Midbrain (tissue), 1 donor: ENCODE measurements around the gene AP2S1.
"Not testable (repeated sequence)": the region's sequence is repeated elsewhere in the genome, so short reads cannot be mapped to it uniquely, and the experiment has no call there.

Source experiments
- DNase-seq: peaks from one replicate; lab custom pipeline; 2025; lab: John Stamatoyannopoulos, UW

Gene AP2S1

DNA sequence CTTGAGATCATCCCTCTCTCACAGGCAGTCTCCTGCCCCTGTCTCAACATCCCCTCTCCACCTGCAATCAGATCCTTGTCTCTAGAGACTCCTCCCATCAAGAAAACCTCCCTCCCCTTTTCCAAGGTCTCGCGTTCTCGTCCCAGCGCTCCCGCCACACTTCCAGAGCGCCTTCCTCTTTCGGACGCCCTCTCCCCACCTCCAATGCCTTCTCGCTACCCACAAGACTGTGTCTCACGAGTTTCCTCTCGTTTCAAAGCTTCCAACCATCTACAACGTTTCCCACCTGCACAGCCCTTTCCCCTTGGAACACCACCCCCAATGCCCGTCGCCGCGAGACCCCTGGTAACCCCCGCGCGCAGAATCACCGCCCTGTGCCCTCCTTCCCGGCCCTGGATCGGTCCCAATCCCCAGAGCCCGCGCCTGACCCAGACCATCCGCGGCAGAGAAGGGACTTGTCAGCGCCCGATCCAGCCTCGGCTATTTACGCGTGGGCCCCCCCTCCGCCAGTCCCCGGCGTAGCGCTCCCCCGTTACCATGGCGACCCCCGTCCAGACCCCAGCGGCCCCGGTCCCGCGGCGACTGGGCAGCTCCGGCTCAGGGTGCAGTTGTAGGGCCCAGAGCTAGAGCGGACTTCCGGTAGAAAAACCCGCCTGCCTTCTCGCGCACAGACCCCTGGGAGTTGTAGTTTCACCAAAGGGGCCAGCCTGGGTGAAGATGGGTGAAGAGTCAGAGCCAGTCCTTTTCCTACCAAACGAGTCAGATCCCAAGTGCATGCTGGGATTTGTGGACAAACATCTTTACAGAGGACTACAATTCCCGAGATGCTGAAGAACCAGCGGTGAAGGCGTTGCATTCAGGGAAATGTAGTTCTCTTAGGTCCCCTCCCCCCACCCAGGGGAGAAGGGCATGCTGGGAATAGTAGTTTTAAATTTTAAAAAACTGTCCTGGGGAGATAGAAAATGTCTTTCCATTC is at the start of gene AP2S1:
Gene AP2S1 (minus strand): TSS at position 619 of the 976 bp plus-strand sequence. CDS start 80 bp downstream, at position 539.
- peak; percentile 99 for DNase-seq

DNA sequence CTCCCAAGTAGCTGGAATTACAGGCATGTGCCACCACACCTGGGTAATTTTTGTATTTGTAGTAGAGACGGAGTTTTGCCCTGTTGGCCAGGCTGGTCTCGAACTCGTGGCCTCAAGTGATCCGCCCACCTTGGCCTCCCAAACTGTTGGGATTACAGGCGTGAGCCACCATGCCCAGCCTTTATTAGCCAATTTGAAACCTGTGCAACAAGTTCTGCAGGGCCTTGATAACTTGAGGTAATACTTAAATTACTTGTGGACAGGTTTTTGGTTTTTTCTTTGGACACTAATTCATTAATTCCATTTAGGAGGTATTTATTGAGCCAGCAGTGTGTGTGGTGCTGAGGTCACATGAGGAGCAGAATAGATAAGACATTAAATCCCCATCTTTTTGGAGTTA is 49.7 kb upstream of the AP2S1 start:
- no peak for DNase-seq

DNA sequence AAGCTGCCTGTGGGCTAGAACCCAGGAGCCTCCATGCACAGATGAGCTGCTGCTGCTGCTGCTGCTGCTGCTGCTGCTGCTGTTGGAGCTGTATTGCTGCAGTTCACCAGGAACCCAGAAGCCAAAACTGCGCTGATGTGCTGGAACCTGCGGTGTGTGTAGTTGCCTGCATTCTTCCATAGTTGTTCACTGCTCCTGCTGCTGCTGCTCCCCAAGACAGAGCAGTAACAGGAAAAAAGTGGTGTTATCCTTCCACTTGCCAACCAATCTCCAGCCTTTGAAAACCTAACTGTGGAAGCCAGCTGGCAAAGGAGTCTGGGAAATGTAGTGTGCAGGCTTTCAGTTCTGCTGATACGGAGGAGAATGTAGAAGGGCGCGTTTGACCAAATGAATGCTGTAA is 48.1 kb upstream of the AP2S1 start:
- peak; percentile 63 for DNase-seq

DNA sequence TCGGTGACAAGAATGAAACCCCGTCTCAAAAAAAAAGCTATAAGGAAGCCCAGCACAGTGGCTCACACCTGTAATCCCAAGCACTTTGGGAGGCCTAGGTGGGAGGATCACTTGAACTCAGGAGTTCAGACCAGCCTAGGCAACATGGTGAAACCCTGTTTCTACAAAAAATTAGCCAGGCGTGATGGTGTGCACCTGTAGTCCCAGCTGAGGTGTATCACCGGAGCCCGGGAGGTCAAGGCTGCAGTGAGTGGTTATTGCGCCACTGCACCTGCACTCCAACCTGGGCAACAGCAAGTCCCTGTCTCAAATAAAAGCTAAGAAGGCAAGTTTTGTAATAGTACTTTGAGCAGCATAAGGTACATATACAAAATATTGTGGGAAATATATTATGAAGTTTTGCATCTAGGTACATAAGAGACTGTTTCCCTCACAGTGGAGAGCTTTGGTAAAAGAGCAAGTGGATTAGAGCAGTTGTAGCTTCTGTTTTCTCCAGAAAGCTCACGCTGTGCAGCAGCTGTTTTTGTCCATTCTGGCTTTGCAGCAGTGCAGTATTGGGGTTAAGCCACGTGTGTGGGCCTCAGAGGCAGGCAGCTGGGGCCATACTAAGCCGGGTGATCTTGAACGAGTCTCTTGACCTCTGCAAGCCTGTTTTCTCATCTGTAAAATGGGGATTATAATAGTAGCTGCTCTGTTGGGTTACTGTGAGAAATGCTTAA is 45.6 kb upstream of the AP2S1 start:
- no peak for DNase-seq

DNA sequence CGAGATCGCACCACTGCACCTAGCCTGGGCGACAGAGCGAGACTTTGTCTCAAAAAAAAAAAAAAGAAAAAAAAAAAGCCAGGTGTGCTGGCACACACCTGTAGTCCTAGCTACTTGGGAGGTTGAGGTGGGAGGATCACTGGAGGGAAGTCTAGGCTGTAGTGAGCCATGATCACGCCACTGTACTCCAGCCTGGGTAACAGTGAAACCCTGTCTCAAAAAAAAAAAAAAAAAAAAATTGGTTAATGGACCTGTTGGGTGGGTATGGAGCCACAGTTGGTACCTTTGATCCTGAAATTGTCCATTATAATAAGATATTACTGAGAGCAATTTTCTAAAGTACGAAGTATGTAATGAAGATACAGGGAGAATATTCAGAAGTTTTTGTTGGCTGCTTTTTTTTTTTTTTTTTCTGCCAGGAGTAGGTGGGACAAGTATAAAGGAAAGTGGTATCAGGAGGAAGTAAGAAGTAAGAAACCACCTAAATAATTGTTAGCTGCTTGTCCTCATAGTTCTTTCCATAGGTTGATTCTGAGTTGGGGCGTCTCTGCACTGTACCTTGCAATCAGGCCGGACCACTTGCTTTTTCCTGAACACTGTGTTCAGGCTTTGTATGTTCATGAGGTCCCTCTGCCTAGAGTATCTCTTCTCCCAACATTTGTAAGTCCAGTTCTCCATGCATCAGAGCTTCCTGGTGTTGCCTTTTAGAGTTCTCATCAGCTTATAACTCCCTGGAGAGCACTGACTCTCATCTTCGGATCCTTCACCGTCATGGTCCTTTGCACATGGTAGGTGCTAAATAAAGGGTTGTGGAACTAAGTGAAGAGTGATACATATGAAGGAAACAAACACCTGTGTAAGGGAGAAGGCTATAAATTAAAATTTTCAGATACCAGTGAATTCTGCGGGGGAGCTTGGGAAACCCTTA is 41.9 kb upstream of the AP2S1 start:
- no peak for DNase-seq

DNA sequence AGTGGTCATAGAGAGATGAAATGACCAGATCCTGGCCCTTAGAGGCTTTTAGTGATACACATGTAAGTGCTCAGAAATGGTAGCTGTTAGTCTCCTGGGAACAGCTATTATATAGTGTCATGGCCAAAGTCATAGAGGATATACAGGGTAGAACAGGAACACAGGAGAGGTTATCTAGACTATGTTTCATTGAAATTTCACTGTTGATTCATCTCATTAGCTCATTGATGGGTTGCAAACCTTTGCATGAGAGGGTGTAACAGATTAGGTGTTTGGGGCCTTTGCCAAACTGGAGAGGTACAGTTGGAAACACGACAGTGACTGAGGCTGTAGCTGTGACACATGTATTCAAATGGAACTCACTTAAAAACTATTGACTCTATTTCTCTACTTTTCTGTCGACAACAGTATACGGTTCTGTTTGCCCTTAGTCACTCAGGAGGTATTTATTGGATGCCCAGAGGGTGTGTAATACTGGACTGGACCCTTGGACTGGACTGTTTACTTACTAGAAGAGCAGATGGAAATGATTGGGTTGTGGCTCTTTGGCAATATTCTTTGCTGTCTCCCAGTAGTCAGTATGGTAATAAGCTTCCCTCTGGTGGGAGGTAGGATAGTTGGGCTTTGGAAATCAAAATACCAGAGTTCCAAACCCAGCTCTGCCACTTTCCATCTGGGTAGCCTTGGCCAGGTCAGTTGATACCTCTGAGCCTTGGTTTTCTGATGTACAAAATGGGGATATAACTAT is 40.0 kb upstream of the AP2S1 start:
- DNase-seq, result no peak

DNA sequence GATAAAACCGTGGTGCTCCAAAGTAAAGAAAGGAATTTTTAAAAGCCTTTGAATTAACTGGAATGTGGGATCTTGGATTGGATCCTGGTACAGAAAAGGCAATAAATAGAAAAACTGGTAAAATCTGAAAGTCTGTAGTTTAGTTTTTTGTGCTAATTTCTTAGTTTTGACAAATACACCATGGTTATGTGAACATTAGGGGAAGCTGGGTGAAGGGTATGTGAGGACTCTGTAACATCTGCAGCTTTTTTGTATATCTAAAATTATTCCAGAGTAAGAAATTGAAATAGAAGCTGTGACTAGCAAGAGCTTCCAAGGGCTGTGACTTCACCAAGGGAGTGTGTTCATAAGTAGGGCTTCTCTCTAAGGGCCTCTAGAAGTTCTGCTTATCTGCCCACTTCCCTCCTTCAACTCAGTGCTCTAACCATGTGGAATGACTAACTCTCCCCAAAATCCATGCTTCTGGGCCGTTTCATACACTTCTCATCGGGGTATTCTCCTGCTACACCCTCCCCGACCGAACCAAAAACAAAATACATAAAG is 36.7 kb upstream of the AP2S1 start:
- no peak for DNase-seq

DNA sequence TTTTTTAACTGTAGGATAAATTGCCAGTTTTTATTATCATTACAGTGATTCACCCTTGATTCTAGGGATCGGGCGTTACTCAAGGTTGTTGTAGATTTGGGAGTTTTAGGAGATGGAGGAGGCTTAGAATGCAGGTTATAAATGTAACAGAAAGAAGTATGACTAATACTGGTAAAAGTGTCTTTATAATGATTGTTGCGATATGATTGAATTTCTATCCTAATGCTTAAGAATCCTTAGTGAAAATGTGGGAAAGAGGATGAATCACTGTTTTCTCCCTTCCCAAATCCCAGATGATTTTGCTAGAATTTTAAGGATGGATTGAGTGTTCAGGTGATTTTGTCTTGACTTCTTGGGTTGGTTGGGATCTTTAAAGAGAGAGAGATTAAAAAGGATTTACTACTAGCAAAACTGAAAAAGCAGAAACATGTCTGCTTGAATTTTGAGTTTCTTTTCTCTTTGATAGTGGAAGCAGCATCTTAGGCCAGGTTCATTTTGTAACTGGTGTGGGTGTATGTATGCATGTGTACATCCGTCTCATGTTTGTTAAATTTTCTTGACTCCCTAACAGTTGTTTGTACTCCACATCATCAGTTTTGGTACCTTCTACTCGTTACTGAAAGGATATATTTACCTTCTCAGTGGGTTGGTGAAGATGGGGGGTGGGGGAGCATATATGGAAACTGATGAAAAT is 36.0 kb upstream of the AP2S1 start:
- DNase-seq, result no peak

DNA sequence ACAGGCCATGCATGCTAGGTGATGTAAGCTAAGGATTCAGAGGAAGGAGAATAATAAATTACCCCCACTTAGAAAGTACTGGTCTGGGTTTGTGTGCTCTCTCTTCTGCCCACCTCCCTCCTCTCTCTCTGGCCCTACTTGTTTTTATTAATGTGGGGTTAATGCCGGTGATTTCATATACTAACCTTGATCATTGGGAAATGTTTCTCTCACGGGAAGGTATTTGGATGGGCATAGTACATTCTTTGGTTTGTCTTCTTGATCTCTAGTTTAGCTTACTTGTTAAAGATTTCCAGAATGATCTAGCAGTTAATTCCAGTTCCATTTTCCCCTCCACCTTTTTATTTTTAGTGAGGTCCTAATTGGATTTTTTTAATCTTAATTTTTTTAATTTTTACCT is 34.8 kb upstream of the AP2S1 start:
- DNase-seq, result no peak

DNA sequence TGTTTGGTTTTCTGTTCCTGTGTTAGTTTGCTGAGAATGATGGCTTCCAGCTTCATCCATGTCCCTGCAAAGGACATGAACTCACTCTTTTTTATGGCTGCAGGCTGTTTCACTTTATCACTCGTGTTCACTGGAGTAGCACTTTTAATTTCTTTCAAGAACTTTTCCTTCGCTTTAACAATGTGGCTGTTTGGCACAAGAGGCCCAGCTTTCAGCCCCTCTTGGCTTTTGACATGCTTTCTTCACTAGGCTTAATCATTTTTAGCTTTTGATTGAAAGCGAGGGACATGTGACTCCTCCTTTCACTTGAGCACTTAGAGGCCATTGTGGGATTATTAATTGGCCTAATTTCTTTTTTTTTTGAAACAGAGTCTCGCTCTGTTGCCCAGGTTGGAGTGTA is 32.1 kb upstream of the AP2S1 start:
- DNase-seq, result not testable (repeated sequence)

DNA sequence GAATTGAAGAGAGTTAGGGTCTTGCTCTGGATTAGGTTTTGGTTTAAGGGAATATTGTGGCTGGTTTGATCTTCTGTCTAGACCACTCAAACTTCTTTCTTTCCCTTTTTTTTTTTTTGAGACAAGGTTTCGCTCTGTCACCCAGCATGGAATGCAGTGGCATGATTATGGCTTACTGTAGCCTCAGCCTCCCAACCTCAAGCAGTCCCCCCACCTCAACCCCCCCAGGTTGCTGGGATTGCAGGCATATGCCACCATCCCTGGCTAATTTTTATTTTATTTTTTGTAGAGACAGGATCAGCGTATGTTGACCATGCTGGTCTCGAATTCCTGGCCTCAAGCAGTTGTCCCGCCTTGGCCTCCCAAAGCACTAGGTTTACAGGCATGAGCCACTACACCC is 31.4 kb upstream of the AP2S1 start:
- DNase-seq, result no peak

DNA sequence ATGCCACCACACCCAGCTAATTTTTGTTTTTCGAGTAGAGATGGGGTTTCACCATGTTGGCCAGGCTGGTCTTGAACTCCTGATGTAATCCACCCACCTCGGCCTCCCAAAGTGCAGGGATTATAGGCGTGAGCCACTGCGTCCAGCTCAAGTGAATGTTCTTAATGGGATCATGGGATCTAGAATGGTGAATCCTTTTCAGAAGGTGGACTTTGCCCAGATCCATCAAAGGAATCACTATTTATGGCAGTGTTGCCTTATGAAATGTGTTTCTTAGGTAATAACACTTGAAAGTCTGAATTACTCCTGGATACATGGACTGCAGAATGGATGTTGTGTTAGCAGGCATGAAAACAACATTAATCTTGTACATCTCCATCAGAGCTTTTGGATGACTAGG is 30.4 kb upstream of the AP2S1 start:
- no peak for DNase-seq

DNA sequence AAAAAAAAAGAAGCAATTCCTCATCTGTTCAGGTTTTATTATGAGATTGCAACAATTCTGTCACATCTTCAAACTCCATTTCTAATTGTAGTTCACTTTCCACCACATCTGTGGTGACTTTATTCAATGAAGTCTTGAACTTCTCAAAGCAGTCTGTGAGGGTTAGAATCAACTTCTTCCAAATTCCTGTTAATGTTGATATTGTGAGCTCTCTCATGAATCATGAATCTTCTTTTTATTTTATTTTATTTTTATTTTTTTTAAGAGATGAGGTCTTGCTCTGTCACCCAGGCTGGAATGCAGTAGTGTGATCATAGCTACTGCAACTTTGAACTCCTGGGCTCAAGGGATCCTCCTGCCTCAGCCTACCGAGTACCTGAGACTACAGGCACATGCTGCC is 29.8 kb upstream of the AP2S1 start:
- DNase-seq, result no peak

DNA sequence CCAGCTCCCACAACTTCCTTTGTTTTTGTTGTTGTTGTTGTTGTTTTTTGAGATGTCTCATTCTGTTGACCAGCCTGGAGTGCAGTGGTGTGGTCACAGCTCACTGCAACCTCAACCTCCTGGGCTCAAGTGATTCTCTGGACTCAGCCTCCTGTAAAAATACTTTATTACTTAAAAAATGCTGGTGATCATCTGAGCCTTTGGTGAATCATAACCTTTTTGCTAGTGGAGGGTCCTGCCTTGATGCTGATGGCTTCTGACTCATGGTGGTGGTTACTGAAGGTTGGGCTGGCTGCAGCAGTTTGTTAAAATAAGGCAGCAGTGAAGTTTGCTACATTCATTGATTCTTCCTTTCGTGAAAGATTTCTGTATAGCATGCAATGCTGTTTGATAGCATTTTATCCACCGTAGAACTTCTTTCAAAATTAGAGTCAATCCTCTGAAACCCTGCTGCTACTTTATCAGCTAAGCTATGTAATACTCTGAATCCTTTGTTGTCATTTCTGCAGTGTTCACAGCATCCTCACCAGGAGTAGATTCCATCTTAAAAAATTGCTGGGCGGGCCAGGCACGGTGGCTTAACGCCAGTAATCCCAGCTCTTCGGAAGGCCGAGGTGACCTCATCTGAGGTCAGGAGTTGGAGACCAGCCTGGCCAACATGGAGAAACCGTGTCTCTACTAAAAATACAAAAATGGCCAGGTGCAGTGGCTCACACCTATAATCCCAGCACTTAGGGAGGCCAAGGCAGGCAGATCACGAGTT is 28.1 kb upstream of the AP2S1 start:
- DNase-seq, result no peak

DNA sequence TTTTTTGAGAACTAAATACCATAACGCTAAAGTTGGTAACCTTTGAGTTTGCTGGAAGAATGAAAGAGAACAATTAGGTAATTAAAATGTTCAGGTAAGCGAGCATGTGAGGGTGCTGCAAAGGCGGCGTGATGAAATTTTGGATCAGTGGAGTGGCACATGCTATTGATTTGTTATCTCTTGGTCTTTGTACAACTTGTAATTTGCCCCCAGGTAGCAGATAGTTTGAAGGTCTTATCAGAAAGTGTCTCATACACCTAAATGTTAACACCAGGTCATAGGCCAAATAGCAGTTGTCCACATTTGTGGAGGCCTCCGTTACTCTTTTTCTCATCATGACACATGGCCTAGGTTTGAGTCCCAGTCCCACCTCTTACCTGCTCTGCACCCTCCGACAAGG is 25.0 kb upstream of the AP2S1 start:
- DNase-seq, result no peak

DNA sequence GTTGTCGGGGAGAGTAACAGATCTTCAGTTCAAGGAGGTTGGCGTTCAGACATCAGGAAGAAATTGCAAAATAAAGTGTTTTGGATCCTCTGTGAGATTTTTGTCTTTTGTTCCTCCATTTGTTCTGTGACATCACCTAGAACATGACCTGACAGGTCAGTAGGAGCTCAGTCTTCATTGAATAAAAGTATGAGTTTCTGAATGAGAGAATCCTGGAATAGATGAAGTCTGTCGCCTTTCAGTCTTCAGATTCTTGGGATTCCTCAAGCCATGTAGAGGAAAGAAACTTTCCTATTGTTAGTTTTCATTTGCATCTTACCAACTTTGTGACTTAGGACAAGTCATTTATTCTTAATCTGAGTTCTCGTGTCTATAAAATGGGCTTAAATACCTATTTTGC is 24.6 kb upstream of the AP2S1 start:
- no peak for DNase-seq

DNA sequence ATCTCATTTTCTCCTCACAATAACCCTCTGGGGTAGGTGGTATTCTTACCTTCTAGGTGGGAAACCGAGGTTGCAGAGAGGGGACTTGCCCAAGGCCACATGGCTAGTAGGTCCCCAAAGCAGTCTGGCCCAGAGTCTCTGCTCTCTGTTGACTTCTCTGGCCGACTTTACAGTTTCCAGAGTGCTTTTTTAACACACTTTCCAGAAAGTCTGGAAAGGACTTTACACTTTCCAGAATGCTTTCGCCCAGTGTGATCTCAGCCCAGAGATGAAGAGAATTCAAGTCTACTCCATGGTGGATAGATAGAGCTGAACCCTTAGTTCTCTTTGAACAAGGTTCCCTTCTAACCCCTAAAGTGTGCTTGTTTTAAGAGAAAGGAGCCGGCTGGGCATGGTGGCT is 22.3 kb upstream of the AP2S1 start:
- DNase-seq, result no peak

DNA sequence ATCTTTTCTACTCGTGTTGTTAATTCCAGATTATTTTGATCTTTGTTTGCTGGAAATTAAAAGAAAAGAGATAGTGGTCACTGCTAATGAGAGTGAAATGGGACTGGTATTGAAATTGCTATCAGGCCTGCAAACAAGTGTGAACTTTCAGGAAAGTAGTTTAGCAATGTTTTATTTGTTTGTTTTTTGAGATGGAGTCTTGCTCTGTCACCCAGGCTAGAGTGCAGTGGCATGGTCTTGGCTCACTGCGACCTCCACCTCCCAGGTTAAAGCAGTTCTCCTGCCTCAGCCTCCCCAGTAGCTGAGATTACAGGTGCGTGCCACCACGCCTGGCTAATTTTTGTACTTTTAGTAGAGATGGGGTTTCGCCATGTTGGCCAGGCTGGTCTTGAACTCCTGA is 20.5 kb upstream of the AP2S1 start:
- DNase-seq, result not testable (repeated sequence)

DNA sequence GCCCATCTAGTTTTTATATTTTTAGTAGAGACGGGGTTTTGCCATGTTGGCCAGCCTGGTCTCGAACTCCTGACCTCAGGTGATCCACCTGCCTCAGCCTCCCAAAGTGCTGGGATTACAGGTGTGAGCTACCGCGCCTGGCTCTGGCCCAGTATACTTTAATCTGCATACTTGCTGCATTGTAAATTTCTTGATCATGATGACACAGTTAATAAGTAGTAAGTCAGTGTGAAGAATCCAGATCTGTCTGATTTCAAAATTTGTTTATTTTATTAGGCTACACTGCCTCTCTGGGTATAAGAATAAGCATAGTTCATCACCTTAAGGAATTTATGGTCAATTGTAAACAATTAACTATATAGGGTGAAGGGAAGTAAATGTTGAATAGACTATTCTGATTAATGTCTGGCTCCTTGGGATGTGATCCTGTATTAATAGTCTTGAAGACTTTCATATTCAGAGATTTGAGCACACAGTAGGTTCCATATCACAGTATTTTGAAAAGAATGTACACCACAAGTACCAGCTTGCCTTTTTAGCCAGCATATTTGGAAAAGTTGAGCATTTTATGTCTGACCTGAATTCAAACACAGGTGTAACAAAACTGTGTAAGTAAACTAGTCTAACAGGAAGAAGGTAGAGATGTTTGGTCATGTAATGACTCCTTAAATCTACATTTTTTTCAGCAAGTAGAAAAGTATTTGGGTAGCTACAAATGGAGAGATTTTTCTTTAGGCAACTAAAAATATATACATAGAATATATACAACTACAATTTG is 17.6 kb upstream of the AP2S1 start:
- no peak for DNase-seq
